Activated naive CD8-positive, alpha-beta T cell treated with anti-CD3 and anti-CD28 coated beads, Interleukin-2, amount 10 ng/mL, durations not matched to agents 7 days and 5 days (primary cell): Measurements from ENCODE around the gene ESR2. TPM values are rescaled to one million over a fixed set of nuclear protein-coding genes. Genes with fewer than 3 reads are reported as not detected.

Experiments
- ATAC-seq: fragments of 150-1000 bp; cut with Tn5 transposase; one replicate; pipeline ENCODE4 v1.10.0; 2021; ENCODE audit warnings: low read depth, moderate library complexity
- POLR2A ChIA-PET: fragments of 350-600 bp; sonication (Branson Sonifier 250); formaldehyde crosslinking; loops from one replicate; lab custom pipeline; 2021; ENCODE audit warnings: antibody characterized with exemption; lab: Charles Lee
- DNase-seq: peaks from one replicate; pipeline ENCODE4 v3.0.0; 2021
- H3K27ac Mint-ChIP-seq: one replicate; pipeline ENCODE4 v1.8.0; 2022; ENCODE audit warnings: mild to moderate bottlenecking, mixed read lengths
- H3K27me3 Mint-ChIP-seq: one replicate; pipeline ENCODE4 v1.8.0; 2022; ENCODE audit warnings: mild to moderate bottlenecking, moderate library complexity, mixed read lengths
- H3K36me3 Mint-ChIP-seq: one replicate; pipeline ENCODE4 v1.8.0; 2021; ENCODE audit warnings: mild to moderate bottlenecking, mixed read lengths
- H3K4me1 Mint-ChIP-seq: one replicate; pipeline ENCODE4 v1.8.0; 2021; ENCODE audit warnings: mixed read lengths
- H3K4me3 Mint-ChIP-seq: one replicate; pipeline ENCODE4 v1.8.0; 2022; ENCODE audit warnings: mild to moderate bottlenecking, moderate library complexity, mixed read lengths
- H3K9me3 Mint-ChIP-seq: one replicate; pipeline ENCODE4 v1.8.0; 2021; ENCODE audit warnings: mixed read lengths
- total RNA-seq, 2 experiments: library from RNA; stranded (reverse); gene quantifications; one replicate each; pipeline ENCODE4 v1.2.3, GENCODE V29; 2021

ESR2 gene
- total RNA-seq, 2 experiments from 2014 or later: 0.11 TPM; not detected in 1

- H3K4me3 Mint-ChIP-seq: no peak overlapping the region
- ATAC-seq: no peak
Measured at GRCh38 chr14:64092338-64092737, 201.8 kb downstream of the ESR2 start.

GRCh38 chr14:64091217-64091616 lies 203.0 kb downstream of the ESR2 start:
- DNase-seq (no peak), ATAC-seq (no peak)
- H3K4me3 Mint-ChIP-seq: no peak overlapping the region
- POLR2A ChIA-PET: no interaction called here
- H3K27me3 Mint-ChIP-seq: no peaks in the 10 kb centered on the region
- H3K36me3 Mint-ChIP-seq: peaks cover 26% of the 10 kb centered on the region
- no peaks in the 10 kb centered on the region for H3K4me1 Mint-ChIP-seq
- no peaks in the 10 kb centered on the region for H3K9me3 Mint-ChIP-seq
- H3K27ac Mint-ChIP-seq: no peak overlapping the region

More at GRCh38 chr14:64092338-64092737, 201.8 kb downstream of the ESR2 start:
- POLR2A ChIA-PET: no interaction called here
- Mint-ChIP-seq H3K27me3 (no peaks in the 10 kb centered on the region), H3K9me3 (no peaks in the 10 kb centered on the region), H3K4me1 (no peaks in the 10 kb centered on the region), H3K36me3 (peaks cover 23% of the 10 kb centered on the region), H3K27ac (no peak overlapping the region)
- DNase-seq: no peak

DNA sequence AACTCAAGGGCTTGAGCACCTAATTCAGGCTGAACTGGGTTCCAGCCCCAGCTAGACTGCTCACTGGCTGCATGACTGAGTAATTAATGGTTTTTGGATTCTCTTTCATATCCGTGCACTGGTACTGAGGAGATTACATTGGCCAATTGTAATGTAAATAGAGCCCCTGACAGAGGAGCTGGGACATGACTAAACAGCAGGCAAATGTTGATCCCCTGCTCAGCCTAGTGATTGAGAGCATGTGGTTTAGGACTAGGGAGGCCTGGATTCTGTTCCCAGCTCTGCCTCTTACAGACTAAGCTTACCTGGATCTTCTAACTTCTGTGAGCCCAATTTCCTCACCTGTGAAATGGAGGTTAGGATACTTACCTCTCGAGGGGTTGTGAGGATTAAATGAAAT lies 204.3 kb downstream of the ESR2 start:
- no peak overlapping the region for H3K4me3 Mint-ChIP-seq
- H3K9me3 Mint-ChIP-seq: no peaks in the 10 kb centered on the region
- H3K27ac Mint-ChIP-seq: no peak overlapping the region
- no peaks in the 10 kb centered on the region for H3K27me3 Mint-ChIP-seq
- ATAC-seq (no peak), DNase-seq (no peak)
- POLR2A ChIA-PET: no interaction called here
- H3K4me1 Mint-ChIP-seq: no peaks in the 10 kb centered on the region
- H3K36me3 Mint-ChIP-seq: peaks cover 25% of the 10 kb centered on the region

GRCh38 chr14:64088647-64088964 lies 205.6 kb downstream of the ESR2 start:
- no peaks in the 10 kb centered on the region for H3K9me3 Mint-ChIP-seq
- no peak for DNase-seq
- H3K27ac Mint-ChIP-seq: no peak overlapping the region
- ATAC-seq: no peak
- no peaks in the 10 kb centered on the region for H3K27me3 Mint-ChIP-seq
- no peak overlapping the region for H3K4me3 Mint-ChIP-seq
- POLR2A ChIA-PET: no interaction called here
- no peaks in the 10 kb centered on the region for H3K4me1 Mint-ChIP-seq
- peaks cover 31% of the 10 kb centered on the region for H3K36me3 Mint-ChIP-seq

GRCh38 chr14:64082837-64083236 lies 211.3 kb downstream of the ESR2 start:
- H3K27me3 Mint-ChIP-seq: no peaks in the 10 kb centered on the region
- POLR2A ChIA-PET: no interaction called here
- no peak for ATAC-seq
- no peak for DNase-seq
- no peak overlapping the region for H3K4me3 Mint-ChIP-seq
- H3K4me1 Mint-ChIP-seq: no peaks in the 10 kb centered on the region
- no peak overlapping the region for H3K27ac Mint-ChIP-seq
- H3K9me3 Mint-ChIP-seq: no peaks in the 10 kb centered on the region
- H3K36me3 Mint-ChIP-seq: peaks cover 42% of the 10 kb centered on the region

GRCh38 chr14:64081174-64081746 lies 212.9 kb downstream of the ESR2 start:
- H3K27ac Mint-ChIP-seq: no peak overlapping the region
- DNase-seq (no peak), ATAC-seq (no peak)
- H3K4me1 Mint-ChIP-seq: no peaks in the 10 kb centered on the region
- no peak overlapping the region for H3K4me3 Mint-ChIP-seq
- H3K9me3 Mint-ChIP-seq: no peaks in the 10 kb centered on the region
- peaks cover 36% of the 10 kb centered on the region for H3K36me3 Mint-ChIP-seq
- POLR2A ChIA-PET: no interaction called here
- H3K27me3 Mint-ChIP-seq: no peaks in the 10 kb centered on the region

DNA sequence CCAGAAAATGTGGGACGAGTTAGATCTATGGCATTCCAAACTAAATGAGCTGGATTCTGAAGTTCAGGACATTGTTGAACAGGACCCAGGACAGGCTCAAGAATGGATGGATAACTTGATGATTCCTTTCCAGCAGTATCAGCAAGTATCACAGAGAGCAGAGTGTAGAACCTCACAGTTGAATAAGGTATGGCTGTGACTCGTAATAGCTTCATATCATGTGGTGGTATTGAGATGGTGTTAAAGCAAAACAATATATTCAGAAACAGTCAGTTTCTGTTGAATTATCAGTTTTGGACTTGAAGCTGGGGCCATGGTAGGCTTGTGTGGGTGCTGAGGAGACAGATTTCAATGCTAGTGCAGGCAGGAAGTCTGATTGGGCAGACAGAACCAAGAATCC lies 213.7 kb downstream of the ESR2 start:
- POLR2A ChIA-PET: no interaction called here
- Mint-ChIP-seq H3K4me3 (no peak overlapping the region), H3K4me1 (no peaks in the 10 kb centered on the region), H3K9me3 (no peaks in the 10 kb centered on the region), H3K36me3 (peaks cover 33% of the 10 kb centered on the region), H3K27ac (no peak overlapping the region), H3K27me3 (no peaks in the 10 kb centered on the region)
- ATAC-seq: no peak
- DNase-seq: no peak

DNA sequence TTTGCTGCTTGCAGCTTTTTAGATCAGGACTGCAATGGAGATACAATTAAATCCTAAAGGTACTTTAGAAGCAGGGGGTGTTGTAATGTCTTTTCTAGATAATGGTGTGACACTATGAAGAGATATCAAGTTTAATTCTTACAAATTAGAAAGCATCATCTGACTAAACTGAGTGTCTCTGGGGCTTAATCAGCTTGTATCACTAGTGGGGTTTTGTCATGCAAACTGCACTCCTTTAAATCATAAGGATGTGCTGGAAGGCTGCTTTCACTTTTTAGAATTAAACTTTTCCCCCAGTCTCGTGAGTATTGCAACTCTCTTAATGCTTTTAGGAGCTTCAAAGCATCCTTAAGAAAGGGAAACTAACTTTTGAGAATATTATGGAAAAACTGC lies 218.6 kb downstream of the ESR2 start:
- Mint-ChIP-seq H3K9me3 (no peaks in the 10 kb centered on the region), H3K36me3 (peaks cover 37% of the 10 kb centered on the region), H3K27me3 (no peaks in the 10 kb centered on the region), H3K4me3 (no peak overlapping the region), H3K27ac (no peak overlapping the region), H3K4me1 (no peaks in the 10 kb centered on the region)
- POLR2A ChIA-PET: interaction anchor here (0.6 kb wide), 1 partner anchor 254 kb away, joined by 3 read pairs; no protein-coding TSS in a partner anchor
- DNase-seq: no peak
- no peak for ATAC-seq

DNA sequence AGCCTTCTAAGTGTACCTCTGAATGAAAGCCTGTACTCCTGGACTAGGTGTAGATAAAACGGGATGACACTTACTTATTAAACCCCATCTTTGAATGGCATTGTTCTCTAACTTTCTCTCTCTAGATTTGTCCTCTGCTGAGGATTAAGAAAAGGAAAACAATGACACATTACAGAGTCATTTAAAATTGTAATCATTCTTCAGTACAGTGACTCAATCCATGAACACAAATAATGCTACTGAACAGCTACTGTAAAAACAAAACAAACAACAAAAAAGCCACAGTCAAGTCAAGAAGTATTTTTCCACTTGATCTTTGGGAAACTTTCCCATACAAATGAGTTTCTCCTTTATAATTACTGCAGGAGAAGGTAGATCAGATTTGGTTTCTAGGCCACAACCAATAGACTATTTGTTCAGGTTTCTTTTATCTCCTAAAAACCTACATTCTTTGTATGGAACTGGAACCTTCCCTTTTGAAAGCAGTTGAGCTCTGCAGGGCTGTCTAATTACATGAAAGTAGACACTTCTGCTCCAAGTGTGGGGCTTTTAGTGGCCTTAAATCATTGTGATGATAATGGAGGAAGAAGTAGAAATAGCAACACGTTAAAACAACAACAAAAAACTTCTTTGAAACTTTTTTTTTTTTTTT lies 219.1 kb downstream of the ESR2 start:
- no peaks in the 10 kb centered on the region for H3K4me1 Mint-ChIP-seq
- no peak overlapping the region for H3K4me3 Mint-ChIP-seq
- POLR2A ChIA-PET: interaction anchor here (0.6 kb wide), 1 partner anchor 253 kb away, joined by 3 read pairs; no protein-coding TSS in a partner anchor
- H3K27ac Mint-ChIP-seq: no peak overlapping the region
- ATAC-seq (no peak), DNase-seq (no peak)
- H3K9me3 Mint-ChIP-seq: no peaks in the 10 kb centered on the region
- no peaks in the 10 kb centered on the region for H3K27me3 Mint-ChIP-seq
- H3K36me3 Mint-ChIP-seq: peaks cover 33% of the 10 kb centered on the region

- H3K36me3 Mint-ChIP-seq: peaks cover 36% of the 10 kb centered on the region
- no peak for DNase-seq
- no peaks in the 10 kb centered on the region for H3K27me3 Mint-ChIP-seq
- H3K4me3 Mint-ChIP-seq: no peak overlapping the region
- H3K9me3 Mint-ChIP-seq: no peaks in the 10 kb centered on the region
- POLR2A ChIA-PET: no interaction called here
- no peak for ATAC-seq
- H3K27ac Mint-ChIP-seq: peak overlapping the region; percentile 0
- peaks cover 1% of the 10 kb centered on the region for H3K4me1 Mint-ChIP-seq
Measured at GRCh38 chr14:64069634-64070359, 224.4 kb downstream of the ESR2 start.

DNA sequence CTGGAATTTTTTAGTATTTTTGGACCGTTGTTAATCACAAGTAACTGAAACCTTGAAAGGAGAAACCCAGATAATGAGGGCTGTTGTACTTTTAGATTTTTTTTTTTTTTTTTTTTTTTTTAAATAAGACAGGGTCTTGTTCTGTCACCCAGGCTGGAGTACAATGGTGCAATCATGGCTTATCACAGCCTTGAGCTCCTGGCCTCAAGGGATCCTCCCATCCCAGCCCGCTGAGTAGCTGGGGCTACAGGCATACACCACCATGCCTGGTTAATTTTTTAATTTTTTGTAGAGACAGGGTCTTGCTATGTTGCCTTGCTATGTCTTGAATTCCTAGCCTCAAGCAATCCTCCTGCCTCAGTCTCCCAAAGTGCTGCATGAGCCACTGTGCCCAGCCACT lies 229.7 kb downstream of the ESR2 start:
- no peak for DNase-seq
- Mint-ChIP-seq H3K4me1 (no peaks in the 10 kb centered on the region), H3K36me3 (peaks cover 24% of the 10 kb centered on the region), H3K27me3 (no peaks in the 10 kb centered on the region), H3K4me3 (no peak overlapping the region), H3K9me3 (no peaks in the 10 kb centered on the region), H3K27ac (no peak overlapping the region)
- no peak for ATAC-seq
- POLR2A ChIA-PET: interaction anchor here (0.7 kb wide), 1 partner anchor 68 kb away, joined by 4 read pairs; no protein-coding TSS in a partner anchor

DNA sequence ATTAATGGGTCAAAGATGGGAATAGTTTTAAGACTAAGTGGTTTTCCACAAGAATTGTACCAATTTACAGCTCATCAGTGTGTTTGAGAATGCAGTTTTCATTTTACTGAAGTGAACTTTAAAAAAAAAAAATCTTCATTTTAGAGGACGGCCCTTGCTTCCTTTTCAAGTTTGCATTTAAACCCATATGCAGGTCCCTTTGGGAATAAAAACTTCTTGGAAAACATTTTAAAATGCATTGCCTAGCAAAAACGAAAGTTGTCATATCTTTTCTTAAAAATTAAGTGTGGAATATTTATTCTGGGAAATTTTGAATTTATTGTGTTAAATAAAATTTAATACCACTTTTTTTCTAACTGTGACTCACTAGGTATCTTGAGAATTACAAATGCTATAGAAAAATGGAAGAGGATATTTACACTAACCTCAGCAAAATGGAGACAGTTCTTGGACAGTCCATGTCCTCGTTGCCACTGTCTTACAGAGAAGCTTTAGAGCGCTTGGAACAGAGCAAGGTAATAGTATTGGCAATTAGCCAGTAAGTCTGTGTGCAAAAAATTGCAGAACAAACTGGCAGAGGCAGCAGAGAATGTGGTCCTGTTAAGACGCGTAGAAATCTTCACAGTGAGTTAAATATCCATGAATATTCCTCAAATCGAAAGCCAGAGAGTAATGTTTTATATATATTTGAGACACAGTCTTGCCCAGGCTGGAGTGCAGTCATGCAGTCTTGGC lies 231.6 kb downstream of the ESR2 start:
- H3K27ac Mint-ChIP-seq: no peak overlapping the region
- ATAC-seq: no peak
- no peaks in the 10 kb centered on the region for H3K27me3 Mint-ChIP-seq
- H3K4me1 Mint-ChIP-seq: no peaks in the 10 kb centered on the region
- no peaks in the 10 kb centered on the region for H3K9me3 Mint-ChIP-seq
- DNase-seq: no peak
- POLR2A ChIA-PET: no interaction called here
- no peak overlapping the region for H3K4me3 Mint-ChIP-seq
- H3K36me3 Mint-ChIP-seq: peaks cover 31% of the 10 kb centered on the region

DNA sequence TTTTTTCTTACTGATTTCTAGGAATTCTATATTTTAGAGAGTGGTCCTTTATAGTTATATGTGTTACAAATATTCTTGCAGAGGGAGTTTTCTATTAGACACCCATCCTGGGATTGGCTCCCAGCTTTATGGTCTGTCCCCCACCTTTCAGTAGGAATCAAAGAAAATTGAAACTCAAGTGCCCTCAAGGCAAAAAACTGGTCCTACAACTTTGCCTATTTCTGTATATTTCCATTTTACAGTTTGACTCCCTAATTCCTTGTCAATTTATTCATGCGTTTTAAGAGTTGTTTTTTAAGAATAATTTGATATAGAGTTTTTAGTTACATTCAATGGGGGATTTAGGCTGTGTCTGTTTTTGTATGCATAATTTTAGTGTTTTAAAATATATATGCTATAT lies 232.5 kb downstream of the ESR2 start:
- no peak overlapping the region for H3K27ac Mint-ChIP-seq
- peaks cover 34% of the 10 kb centered on the region for H3K36me3 Mint-ChIP-seq
- no peaks in the 10 kb centered on the region for H3K27me3 Mint-ChIP-seq

More for the DNA sequence above, 232.5 kb downstream of the ESR2 start:
- DNase-seq (no peak), ATAC-seq (no peak)
- H3K9me3 Mint-ChIP-seq: no peaks in the 10 kb centered on the region
- POLR2A ChIA-PET: no interaction called here
- H3K4me1 Mint-ChIP-seq: no peaks in the 10 kb centered on the region
- H3K4me3 Mint-ChIP-seq: no peak overlapping the region
